Islet precursor cell (in vitro differentiated cells): ENCODE data around the gene DHRS7.
"Not testable (repeated sequence)": the region's sequence is repeated elsewhere in the genome, so short reads cannot be mapped to it uniquely, and the experiment has no call there.

Experiments
- DNase-seq: peaks from one replicate; pipeline ENCODE4 v3.0.0-alpha.2; 2018

Gene DHRS7

GRCh38 chr14:60133487-60133886 is 31.7 kb downstream of the DHRS7 start:
- DNase-seq, result no peak

DNA sequence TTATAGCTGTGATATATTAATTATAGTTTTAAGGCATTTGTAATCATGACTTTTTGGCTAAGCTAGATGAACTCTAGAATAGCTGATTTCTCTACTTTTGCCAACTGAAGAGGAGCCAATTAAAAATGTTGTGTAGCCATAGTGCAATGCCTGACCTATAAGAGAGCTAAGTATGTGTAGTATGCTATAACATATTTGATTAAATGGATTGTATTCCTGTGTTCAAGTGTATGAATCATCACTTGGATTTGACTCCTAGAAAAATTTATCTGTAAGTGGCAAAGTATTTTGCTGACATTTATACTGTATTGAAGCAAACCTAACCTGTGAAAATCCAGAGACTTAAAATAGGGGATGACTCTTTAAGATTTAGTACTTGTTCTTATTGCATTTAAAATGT is 39.3 kb downstream of the DHRS7 start:
- no peak for DNase-seq

- no peak for DNase-seq
Observed at GRCh38 chr14:60116181-60116580, 49.0 kb downstream of the DHRS7 start.

DNA sequence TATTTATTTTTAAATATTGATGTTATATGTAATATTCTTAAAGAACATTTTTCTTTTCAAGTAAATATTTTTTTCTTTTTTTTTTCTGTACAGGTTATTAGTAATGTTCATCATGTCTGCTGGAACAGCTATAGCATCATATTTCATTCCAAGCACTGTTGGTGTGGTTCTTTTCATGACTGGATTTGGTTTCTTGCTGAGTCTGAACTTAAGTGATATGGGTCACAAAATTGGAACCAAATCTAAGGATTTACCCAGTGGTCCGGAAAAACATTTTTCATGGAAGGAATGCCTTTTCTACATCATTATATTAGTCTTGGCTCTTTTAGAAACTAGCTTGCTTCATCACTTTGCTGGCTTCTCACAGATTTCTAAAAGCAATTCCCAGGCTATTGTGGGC is 50.3 kb downstream of the DHRS7 start:
- no peak for DNase-seq

DNA sequence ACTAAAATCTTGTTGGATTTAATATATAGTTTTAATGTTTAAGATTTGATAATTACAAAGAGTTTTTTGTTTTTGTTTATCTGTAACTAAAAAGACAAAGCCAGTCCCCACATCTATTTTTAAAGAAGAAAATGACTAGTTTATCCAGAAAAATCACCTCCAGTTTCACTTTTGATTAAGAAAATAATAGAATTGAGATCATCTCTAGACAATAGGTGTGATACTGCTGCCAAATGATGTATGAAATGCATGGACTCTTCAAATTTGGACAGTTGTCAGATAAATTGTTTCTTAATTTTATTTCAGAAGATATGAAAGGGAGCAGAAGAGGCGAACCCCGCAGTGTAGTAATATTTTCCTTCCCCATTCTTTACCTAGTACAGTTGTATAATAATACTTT is 53.5 kb downstream of the DHRS7 start:
- no peak for DNase-seq

DNA sequence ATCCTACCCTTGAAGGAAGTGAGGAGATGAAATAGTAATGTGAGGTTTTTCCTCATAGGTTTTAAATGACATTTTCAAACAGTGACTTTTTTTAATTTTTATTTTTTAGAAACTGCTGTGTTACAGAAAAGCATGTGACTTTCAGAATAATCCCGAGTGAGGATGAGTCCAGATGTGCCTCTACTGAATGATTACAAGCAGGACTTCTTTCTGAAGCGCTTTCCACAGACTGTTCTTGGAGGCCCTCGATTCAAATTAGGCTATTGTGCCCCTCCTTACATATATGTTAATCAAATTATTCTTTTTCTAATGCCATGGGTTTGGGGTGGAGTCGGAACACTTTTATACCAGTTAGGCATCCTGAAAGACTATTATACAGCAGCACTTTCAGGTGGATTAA is 57.7 kb downstream of the DHRS7 start:
- no peak for DNase-seq

- no peak for DNase-seq
Observed at GRCh38 chr14:60106339-60106738, 58.9 kb downstream of the DHRS7 start.

DNA sequence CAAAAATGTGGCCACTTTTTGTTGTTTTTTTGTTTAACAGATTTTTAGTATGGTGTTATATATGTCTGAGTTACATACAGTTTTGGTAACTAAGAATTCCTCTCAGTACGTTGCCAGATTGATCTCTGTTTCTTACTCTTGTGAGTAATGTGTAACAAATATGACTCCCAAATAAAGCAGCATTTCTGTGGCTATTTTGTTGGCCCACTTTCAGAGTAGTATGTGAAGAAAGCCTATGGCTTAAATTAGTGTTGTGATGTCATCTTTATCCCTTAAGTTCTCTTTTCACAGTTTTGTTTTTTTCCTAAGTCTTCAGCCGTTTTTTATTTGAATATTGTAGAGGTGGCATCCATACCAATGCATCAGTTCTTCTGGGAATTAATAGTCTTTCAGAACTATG is 62.8 kb downstream of the DHRS7 start:
- DNase-seq, result no peak

DNA sequence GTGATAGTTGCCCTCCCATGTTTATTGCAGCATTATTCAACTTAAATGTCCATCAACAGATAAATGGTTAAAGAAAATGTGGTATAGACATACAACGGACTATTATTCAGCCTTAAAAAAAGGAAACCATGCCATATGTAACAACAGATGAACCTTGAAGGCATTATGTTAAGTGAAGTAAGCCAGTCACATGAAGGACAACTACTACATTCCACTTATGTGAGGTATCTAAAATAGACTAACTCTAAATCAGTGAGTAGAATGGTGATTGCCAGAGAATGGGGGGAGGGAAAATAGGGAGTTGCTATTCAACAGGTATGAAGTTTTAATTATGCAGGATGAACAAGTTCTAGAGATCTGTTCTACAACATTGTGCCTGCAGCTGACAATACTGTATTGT is 63.4 kb downstream of the DHRS7 start:
- DNase-seq, result no peak

DNA sequence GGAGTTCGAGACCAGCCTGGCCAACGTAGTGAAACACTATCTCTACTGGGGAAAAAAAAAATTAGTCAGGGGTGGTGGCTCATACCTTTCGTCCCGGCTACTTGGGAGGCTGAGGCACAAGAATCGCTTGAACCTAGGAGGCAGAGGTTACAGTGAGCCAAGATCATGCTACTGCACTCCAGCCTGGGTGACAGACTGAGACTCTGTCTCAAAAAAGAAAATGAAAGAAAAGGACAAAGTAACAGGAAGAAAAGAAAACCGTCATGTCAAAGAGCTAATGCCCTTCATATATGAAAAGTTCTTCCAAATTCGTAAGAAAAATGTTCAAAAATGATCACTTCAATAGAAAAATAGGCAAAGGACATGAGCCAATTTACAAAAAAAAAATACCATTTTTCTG is 65.3 kb downstream of the DHRS7 start:
- not testable (repeated sequence) for DNase-seq

DNA sequence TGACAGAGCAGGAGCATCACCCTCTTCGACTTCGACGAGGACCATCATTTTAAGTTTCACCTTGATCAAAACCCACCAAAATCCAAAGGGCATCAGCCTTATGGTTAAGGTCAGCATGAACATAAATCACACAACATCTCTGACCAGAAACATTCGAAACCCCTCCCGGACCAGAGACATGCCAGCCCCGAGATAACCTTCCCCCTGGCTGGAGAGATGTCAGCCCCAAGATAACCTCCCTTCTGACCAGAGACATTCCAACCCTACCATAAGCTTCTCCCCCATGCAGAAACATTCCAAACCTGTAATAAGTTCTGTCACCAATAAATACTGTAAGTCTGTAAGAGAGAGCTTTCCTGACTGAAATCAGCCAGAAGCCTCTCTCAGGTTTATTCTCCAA is 67.2 kb downstream of the DHRS7 start:
- no peak for DNase-seq

DNA sequence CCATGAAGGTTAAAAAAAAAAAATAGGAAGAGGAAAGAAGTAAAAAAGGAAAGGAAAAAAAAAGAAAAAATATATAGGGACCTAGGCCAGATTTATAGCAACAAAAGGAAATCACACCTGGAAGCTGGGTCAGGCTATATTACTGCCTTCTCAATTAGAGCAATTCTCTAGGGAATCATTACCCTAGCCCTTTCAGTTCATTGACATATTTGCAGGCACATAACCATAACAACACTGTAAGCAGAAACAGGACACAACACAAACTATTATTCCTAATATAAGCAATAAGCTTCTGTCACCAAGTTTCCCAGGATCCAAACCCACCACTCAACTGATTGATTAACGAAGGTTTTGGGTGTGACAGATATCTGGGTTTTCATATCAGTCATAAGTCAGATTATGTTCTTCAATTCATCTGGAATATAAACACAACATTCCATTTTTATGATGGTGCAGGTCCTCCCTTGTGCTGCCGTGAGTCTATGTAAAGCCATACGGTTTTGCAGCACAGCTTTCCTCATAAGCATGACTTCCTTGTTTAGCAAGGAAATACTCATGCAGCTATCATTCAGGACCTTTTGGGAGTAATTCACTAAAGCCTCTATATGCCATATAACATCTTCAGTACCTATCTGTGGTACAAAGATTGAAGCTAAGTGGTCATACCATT is 69.3 kb downstream of the DHRS7 start:
- DNase-seq, result no peak

- DNase-seq, result no peak
Observed at GRCh38 chr14:60095231-60095630, 70.0 kb downstream of the DHRS7 start.

DNA sequence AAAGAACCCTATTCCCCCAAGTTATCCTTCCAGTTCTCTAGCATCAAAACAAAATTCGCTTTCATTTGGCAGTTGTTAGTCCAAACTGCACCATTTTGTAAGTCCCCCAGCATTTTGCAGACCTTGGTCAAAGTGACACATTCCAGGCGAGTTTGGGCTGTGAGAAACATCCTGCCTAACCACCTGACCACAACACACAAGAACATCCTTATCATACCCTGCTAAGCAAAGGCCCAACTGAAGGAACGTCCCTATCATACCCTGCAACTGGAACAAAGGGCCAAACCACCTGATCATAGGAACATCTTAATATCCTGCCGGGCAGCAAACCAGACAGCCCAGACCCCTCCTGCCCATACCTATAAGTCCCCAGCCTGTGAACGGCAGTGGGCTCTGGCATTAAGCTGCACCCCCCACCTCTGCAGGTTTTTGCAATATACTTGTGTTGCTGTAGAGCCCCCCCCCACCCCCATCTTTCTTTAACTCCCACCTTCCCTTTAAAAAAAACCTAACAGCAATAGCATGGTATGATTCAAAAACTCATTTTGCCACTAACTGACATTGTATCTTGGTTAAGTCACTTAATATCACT is 70.8 kb downstream of the DHRS7 start:
- DNase-seq, result peak; percentile 92
